IPS DF 19.7 (cell line): ENCODE data around the gene ISCA2.
"Not testable (repeated sequence)": the region's sequence is repeated elsewhere in the genome, so short reads cannot be mapped to it uniquely, and the experiment has no call there.

Experiments
- DNase-seq: peaks from one replicate; pipeline ENCODE4 v3.0.0-alpha.2; 2013; ENCODE audit warnings: low read depth, low spot score

Gene ISCA2

DNA sequence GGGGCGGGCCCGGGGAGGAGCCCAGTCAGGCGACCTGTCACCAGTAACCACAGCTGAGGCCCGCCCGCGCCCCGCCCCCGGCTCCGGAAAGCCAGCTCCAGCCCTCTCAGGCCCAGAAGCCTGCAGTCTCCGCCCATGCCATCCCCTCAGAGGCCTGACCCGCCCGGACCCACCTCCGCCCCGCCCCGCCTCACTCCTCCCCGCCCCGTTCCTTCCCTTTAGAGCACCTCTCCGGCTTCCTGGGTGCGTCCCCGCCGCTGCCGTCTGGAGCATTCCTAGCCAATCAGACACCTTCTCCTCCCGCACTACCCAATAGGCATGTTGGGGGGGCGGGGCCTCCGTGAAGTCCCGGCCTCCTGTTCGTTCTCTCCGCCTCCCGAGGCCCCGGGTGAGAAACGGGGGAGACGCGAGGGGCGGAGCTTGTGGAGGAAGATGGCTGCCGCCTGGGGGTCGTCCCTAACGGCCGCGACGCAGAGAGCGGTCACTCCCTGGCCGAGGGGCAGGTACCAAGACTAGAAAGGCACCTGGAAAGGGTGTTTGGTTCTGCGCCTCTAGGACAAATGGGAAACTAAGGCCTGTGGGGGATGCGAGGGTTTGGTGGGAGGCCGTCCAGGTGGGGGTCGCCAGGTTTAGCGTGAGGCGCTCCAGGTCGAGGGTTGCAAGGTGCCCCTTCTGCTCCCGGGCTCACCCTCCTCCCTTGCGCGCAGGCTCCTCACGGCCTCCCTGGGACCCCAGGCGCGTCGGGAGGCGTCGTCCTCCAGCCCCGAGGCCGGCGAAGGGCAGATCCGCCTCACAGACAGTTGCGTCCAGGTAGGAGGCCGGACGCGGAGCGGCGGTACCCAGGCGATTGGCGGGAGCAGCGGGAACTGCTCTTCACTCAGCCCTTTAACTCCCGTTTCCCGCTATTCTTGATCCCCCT is at the start of gene ISCA2:
Gene ISCA2 (plus strand): TSS at position 423 of the 919 bp plus-strand sequence. CDS start 10 bp downstream, at position 433.
- DNase-seq: peak; percentile 87

GRCh38 chr14:74444866-74445265 is 48.7 kb upstream of the ISCA2 start:
- no peak for DNase-seq

GRCh38 chr14:74454397-74454796 is 39.2 kb upstream of the ISCA2 start:
- DNase-seq: not testable (repeated sequence)

DNA sequence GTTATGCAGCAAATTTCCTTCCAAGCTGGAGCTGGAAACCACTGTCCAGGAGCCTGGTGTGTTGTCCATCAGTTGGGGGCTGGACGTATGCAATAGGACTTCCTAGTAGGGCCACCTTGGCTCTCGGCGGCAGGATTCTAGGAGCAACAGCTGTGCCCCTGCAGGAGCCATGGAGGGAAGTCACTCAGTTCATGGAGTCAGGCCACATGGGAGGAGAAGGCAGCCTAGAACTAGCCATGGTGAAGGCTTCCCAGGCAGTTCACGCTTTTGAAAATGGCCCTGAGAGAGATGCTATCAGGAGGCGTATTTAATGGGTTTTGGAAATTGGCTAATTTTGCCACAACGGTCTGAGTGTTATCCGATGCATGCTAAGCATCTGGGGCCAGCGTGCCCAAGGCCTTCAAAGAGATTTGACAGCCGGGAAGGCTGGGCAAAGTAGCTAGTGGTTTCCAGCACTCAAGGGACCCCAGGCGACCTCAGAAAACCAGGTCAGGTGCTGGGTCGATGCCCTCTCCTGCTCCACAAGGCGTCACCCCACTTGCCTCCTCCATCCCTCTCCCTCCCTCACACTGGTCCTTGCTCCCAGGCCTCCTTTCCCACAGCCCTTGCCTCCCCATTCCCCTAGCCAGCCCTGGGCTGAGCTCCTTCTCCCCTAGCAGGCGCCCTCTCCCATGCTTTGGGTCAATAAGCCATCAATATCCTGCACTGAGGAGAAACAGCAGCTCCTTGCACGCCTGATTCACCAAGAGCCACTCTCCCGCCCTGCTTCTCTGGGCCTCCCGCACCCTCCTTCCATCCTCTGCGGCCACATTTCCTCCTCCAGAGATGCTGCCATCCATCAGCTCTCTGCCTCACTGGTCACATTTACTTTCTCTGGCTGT is 36.6 kb upstream of the ISCA2 start:
- no peak for DNase-seq

DNA sequence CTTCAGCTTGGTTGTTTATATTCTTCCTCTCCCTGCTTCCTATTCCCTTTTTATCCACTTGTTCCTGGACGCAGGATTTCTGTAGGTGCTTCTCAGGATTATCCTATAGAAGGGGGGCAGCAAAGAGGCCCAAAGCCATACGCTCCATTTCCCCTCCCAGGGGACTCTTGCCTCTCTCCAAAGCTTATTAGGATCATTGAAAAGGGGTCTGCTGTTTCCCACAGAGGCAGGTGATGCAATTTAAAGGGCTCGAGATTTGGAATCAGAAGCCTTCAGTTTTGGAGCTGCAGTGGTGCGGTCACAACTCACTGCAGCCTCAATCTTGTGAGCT is 36.0 kb upstream of the ISCA2 start:
- no peak for DNase-seq

DNA sequence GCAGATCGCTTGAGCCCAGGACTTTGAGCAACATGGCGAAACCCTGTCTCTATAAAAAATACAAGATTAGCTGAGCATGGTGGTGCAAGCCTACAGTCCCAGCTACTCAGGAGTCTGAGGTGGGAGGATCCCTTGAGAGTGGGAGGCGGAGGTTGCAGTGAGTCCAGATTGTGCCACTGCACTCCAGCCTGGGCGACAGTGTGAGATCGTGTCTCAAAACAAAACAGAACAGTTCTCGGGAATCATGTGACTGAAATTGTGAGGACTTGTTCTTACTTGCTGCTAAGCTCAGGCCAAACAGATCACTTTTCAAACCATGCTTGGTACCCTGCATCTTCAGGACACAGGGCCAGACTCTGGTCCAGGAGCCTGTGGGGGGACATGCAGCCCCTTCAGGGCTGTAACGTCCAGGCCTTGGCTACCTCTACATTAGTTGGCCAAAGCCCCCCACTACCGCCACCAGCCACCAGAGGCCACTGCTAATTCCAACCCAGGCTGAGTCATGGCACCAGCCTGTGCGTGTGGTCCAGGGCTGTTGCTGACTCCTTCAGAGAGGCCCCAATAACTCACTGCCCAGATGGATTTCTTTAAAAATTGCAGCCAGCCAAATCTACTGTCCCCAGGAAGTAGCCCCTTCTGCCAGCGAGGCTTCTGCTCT is 34.1 kb upstream of the ISCA2 start:
- DNase-seq: no peak

DNA sequence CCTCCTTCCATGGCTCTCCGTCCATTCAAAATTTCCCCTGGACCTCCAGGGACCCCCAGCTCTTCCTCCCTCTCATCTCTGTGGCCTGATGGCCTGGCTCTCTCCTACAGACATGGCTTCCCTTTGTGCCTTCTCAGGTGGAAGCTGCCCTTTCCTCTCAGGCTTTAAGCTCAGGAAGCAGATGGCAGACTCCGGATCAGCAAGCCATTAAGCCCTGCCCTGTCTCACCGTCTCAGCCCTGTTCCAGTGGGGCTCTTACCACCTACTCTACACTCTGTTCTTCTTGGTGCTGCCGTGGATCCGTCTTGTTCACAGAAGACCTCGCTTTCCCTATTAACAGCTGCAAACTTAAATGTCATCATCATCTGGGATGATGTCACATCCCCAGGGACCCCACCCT is 33.6 kb upstream of the ISCA2 start:
- DNase-seq: no peak

DNA sequence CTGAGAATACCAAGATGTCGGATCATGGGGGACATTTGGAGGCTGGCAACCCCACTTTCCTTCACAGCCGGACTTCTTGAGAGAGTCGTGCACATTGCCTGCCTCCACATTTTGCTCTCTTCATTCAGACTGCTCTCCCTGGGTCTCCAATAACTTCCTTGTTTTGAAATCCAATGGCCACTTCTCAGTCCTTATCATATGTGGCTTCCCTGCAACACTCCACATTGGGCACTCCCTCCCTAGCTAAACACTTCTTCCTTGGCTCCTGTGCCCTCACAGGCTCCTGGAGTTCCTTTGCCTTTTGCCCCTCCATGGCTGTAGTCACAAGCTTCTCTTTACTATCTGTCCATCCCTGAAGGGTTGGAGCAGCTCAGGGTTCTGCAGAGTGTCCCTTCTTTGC is 30.6 kb upstream of the ISCA2 start:
- DNase-seq: no peak

DNA sequence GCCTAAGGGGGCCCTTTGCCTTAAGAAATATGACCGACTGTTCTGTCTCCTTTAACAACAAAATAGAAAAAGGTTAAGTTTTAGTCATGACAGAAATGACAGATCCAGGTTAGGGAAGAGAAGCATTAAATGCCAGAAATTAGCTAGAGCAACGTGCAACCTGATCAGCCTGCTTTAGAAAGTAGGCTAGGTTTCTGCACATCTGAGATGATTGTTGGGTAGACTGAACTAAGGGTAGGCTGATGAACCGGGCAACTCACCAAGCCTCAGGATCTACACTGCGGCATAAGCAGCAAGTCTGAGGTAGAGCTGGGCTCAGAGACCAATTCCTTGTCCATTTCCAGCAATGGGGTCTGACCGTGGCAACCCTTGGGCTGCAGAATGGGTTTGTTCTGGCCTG is 29.9 kb upstream of the ISCA2 start:
- no peak for DNase-seq

- DNase-seq: no peak
Measured at GRCh38 chr14:74464785-74465184, 28.8 kb upstream of the ISCA2 start.

DNA sequence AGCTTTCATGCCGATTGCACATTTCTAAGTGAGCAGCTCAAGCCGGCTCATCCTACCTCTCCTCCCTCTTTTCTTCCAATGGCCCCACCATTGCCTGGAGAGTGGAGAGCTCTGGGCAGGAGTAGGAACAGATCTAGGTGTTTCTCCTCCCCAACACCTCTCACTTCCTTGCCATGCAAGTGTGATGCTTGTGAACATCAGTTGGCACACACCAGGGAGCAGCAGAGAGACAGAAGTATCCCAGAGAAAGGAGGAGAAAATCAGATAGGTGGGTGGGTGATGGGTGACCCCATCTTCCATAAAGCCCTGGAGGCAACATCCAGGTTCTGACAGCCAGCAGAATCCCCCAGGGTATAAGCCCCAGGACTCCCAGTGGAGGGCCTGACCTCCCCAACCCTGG is 28.2 kb upstream of the ISCA2 start:
- DNase-seq: no peak

GRCh38 chr14:74468513-74468912 is 25.1 kb upstream of the ISCA2 start:
- no peak for DNase-seq

- DNase-seq: no peak
Measured at GRCh38 chr14:74469548-74470518, 23.7 kb upstream of the ISCA2 start.

- no peak for DNase-seq
Measured at GRCh38 chr14:74472601-74473000, 21.0 kb upstream of the ISCA2 start.

DNA sequence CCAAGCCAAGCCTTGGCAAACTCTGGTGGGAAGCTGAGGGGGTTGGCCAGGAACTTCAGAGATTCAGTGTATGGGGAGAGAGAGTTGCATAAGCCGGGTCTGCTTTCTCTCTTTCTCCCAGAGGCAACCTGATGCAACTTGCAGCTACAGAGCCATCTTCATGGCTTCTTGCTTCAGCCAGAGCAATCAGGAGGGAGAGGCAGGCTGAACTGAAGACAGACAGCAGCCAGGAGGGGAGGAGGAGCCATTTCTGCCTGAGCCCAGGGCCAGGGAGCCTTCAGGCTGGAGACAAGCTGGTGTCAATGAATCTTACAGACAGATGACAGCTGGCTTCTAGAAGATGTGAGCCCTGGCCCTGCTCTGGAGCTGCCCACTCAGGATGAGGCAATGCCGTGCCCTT is 19.2 kb upstream of the ISCA2 start:
- no peak for DNase-seq

- DNase-seq: no peak
Measured at GRCh38 chr14:74475678-74476077, 17.9 kb upstream of the ISCA2 start.

GRCh38 chr14:74476107-74476506 is 17.5 kb upstream of the ISCA2 start:
- DNase-seq: no peak

DNA sequence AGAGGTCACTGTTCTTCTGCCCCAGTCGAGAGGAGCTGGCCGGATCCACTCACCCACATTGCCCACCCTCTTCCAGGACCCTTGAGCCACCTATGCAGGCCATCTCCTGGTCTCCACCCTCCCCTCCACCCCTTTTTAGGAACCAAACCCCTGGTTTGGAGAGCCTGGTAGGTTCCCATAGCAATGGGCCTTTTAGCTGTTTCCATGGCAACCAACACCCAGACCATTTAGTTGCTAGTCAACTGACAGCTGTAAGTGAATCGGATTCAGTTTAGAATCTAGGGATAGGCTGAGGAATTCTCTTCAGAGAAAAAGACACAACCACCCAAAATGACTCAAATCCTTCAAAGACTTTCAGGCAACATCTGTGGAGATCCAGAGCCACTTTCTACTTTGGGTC is 17.0 kb upstream of the ISCA2 start:
- DNase-seq: no peak

- no peak for DNase-seq
Measured at GRCh38 chr14:74478996-74479635, 14.4 kb upstream of the ISCA2 start.

DNA sequence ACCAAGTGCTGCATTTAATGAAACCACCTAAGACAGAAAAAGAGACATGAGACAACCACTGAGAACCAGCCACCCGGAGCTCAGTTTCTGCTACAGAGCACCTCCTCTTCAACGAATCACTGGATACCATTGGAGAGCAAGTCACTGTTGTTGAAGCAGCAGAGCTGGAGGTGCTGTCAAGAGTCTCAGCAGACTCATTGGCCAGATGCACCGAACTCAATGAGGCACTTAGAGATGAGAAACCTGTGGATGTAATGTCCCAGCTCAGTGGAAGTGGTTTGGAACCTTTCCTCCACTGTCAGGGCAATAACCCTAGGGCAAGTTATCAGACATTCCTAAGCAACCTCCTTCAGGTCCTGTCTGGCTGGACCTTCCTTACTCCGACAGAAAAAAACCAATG is 13.5 kb upstream of the ISCA2 start:
- no peak for DNase-seq

- DNase-seq: no peak
Measured at GRCh38 chr14:74482571-74482970, 11.0 kb upstream of the ISCA2 start.
